GM23338 (cell line): ENCODE results near the gene SNRPD3.

Experiments
- CREB1 ChIP-seq: fragments of 250-450 bp; sonication (Bioruptor Pico); IDR thresholded peaks from 2 replicates; pipeline ENCODE4 v1.5.0; 2020; ENCODE audit warnings: low read depth, mild to moderate bottlenecking, moderate library complexity
- EZH2 ChIP-seq: fragments of 200-600 bp; sonication (generic); IDR thresholded peaks from one replicate; pipeline ENCODE4 v1.8.0; 2017; ENCODE audit warnings: antibody characterized with exemption, mild to moderate bottlenecking, low read depth; ENCODE audit not compliant: unreplicated experiment
- EZH2phosphoT487 ChIP-seq: fragments of 200-600 bp; sonication (generic); IDR thresholded peaks from one replicate; pipeline ENCODE4 v1.8.1; 2018; ENCODE audit warnings: antibody characterized with exemption; ENCODE audit not compliant: unreplicated experiment
- POLR2AphosphoS5 ChIP-seq: IDR thresholded peaks from 2 replicates; pipeline ENCODE4 v1.6.1; 2016; ENCODE audit warnings: antibody characterized with exemption, low read depth
- TF ChIP-seq, protein P1 (sequence below), 2 experiments: fragments of 200-600 bp in 1 of 2; sonication (generic) in 1 of 2; conservative IDR thresholded peaks; 2 replicates each; pipeline versions ENCODE4 v1.5.1 to v1.6.1; 2016 to 2017; ENCODE audit warnings: antibody characterized with exemption in 2 of 2, low read depth in 2 of 2, mild to moderate bottlenecking in 2 of 2, moderate library complexity in 1 of 2
- TF ChIP-seq, protein P2 (sequence below): IDR thresholded peaks from one replicate; pipeline ENCODE4 v1.6.1; 2018; ENCODE audit warnings: antibody characterized with exemption; ENCODE audit not compliant: unreplicated experiment
- TF ChIP-seq, protein P3 (sequence below): fragments of 250-450 bp; sonication (Bioruptor Pico); IDR thresholded peaks from 2 replicates; pipeline ENCODE4 v1.5.0; 2020; ENCODE audit warnings: mild to moderate bottlenecking, moderate library complexity

DNA sequence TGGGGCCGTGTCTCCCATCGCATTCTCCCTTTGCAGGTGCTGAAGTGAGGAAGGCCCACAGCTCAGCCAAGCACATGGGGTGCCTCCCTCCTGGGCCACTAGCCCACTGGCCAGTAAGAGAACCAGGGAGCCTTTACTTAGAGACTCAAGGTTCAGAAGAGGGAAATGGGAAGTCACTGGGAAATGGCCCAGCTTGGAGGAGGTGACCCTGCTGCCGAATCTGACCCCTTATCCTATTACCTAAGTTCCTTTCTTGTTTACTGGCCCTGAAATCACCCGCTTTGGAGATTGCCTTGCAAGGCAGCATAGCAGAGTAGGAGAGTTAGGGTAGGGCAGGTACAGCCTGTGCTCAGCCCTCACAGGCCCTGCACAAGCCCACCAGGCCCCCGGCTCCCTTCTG lies 36.3 kb upstream of the SNRPD3 start:
- TF ChIP-seq, protein P1, sequence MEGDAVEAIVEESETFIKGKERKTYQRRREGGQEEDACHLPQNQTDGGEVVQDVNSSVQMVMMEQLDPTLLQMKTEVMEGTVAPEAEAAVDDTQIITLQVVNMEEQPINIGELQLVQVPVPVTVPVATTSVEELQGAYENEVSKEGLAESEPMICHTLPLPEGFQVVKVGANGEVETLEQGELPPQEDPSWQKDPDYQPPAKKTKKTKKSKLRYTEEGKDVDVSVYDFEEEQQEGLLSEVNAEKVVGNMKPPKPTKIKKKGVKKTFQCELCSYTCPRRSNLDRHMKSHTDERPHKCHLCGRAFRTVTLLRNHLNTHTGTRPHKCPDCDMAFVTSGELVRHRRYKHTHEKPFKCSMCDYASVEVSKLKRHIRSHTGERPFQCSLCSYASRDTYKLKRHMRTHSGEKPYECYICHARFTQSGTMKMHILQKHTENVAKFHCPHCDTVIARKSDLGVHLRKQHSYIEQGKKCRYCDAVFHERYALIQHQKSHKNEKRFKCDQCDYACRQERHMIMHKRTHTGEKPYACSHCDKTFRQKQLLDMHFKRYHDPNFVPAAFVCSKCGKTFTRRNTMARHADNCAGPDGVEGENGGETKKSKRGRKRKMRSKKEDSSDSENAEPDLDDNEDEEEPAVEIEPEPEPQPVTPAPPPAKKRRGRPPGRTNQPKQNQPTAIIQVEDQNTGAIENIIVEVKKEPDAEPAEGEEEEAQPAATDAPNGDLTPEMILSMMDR (conservative IDR thresholded peaks at IDR 0.05; ENCODE audit: low read depth in 2 of 2), result no peak
- TF ChIP-seq EZH2, result no peak
- no peak for TF ChIP-seq POLR2AphosphoS5
- TF ChIP-seq, protein P2, sequence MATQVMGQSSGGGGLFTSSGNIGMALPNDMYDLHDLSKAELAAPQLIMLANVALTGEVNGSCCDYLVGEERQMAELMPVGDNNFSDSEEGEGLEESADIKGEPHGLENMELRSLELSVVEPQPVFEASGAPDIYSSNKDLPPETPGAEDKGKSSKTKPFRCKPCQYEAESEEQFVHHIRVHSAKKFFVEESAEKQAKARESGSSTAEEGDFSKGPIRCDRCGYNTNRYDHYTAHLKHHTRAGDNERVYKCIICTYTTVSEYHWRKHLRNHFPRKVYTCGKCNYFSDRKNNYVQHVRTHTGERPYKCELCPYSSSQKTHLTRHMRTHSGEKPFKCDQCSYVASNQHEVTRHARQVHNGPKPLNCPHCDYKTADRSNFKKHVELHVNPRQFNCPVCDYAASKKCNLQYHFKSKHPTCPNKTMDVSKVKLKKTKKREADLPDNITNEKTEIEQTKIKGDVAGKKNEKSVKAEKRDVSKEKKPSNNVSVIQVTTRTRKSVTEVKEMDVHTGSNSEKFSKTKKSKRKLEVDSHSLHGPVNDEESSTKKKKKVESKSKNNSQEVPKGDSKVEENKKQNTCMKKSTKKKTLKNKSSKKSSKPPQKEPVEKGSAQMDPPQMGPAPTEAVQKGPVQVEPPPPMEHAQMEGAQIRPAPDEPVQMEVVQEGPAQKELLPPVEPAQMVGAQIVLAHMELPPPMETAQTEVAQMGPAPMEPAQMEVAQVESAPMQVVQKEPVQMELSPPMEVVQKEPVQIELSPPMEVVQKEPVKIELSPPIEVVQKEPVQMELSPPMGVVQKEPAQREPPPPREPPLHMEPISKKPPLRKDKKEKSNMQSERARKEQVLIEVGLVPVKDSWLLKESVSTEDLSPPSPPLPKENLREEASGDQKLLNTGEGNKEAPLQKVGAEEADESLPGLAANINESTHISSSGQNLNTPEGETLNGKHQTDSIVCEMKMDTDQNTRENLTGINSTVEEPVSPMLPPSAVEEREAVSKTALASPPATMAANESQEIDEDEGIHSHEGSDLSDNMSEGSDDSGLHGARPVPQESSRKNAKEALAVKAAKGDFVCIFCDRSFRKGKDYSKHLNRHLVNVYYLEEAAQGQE, result no peak
- TF ChIP-seq EZH2phosphoT487, result no peak
- TF ChIP-seq, protein P3, sequence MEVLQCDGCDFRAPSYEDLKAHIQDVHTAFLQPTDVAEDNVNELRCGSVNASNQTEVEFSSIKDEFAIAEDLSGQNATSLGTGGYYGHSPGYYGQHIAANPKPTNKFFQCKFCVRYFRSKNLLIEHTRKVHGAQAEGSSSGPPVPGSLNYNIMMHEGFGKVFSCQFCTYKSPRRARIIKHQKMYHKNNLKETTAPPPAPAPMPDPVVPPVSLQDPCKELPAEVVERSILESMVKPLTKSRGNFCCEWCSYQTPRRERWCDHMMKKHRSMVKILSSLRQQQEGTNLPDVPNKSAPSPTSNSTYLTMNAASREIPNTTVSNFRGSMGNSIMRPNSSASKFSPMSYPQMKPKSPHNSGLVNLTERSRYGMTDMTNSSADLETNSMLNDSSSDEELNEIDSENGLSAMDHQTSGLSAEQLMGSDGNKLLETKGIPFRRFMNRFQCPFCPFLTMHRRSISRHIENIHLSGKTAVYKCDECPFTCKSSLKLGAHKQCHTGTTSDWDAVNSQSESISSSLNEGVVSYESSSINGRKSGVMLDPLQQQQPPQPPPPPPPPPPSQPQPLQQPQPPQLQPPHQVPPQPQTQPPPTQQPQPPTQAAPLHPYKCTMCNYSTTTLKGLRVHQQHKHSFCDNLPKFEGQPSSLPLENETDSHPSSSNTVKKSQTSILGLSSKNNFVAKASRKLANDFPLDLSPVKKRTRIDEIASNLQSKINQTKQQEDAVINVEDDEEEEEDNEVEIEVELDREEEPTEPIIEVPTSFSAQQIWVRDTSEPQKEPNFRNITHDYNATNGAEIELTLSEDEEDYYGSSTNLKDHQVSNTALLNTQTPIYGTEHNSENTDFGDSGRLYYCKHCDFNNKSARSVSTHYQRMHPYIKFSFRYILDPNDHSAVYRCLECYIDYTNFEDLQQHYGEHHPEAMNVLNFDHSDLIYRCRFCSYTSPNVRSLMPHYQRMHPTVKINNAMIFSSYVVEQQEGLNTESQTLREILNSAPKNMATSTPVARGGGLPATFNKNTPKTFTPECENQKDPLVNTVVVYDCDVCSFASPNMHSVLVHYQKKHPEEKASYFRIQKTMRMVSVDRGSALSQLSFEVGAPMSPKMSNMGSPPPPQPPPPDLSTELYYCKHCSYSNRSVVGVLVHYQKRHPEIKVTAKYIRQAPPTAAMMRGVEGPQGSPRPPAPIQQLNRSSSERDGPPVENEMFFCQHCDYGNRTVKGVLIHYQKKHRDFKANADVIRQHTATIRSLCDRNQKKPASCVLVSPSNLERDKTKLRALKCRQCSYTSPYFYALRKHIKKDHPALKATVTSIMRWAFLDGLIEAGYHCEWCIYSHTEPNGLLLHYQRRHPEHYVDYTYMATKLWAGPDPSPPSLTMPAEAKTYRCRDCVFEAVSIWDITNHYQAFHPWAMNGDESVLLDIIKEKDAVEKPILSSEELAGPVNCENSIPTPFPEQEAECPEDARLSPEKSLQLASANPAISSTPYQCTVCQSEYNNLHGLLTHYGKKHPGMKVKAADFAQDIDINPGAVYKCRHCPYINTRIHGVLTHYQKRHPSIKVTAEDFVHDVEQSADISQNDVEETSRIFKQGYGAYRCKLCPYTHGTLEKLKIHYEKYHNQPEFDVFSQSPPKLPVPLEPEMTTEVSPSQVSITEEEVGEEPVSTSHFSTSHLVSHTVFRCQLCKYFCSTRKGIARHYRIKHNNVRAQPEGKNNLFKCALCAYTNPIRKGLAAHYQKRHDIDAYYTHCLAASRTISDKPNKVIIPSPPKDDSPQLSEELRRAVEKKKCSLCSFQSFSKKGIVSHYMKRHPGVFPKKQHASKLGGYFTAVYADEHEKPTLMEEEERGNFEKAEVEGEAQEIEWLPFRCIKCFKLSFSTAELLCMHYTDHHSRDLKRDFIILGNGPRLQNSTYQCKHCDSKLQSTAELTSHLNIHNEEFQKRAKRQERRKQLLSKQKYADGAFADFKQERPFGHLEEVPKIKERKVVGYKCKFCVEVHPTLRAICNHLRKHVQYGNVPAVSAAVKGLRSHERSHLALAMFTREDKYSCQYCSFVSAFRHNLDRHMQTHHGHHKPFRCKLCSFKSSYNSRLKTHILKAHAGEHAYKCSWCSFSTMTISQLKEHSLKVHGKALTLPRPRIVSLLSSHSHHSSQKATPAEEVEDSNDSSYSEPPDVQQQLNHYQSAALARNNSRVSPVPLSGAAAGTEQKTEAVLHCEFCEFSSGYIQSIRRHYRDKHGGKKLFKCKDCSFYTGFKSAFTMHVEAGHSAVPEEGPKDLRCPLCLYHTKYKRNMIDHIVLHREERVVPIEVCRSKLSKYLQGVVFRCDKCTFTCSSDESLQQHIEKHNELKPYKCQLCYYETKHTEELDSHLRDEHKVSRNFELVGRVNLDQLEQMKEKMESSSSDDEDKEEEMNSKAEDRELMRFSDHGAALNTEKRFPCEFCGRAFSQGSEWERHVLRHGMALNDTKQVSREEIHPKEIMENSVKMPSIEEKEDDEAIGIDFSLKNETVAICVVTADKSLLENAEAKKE (CRISPR knock-in tag), result no peak
- no peak for TF ChIP-seq CREB1 (CRISPR knock-in tag)
